Osteocyte (in vitro differentiated cells): ENCODE measurements around the gene NCBP2. TPM values are rescaled to one million over a fixed set of nuclear protein-coding genes. Genes with fewer than 3 reads are reported as not detected.

ENCODE experiments used
- DNase-seq: peaks from one replicate; pipeline ENCODE4 v3.0.0; 2021; ENCODE audit warnings: mixed read lengths; ENCODE audit not compliant: unreplicated experiment; ENCODE audit errors: extremely low spot score
- H3K27ac Mint-ChIP-seq: one replicate; pipeline ENCODE4 v1.8.0; 2021; ENCODE audit warnings: mild to moderate bottlenecking, mixed read lengths; ENCODE audit not compliant: unreplicated experiment
- H3K27me3 Mint-ChIP-seq: one replicate; pipeline ENCODE4 v1.8.0; 2021; ENCODE audit warnings: mixed read lengths; ENCODE audit not compliant: unreplicated experiment
- H3K36me3 Mint-ChIP-seq: one replicate; pipeline ENCODE4 v1.8.0; 2021; ENCODE audit warnings: mixed read lengths; ENCODE audit not compliant: unreplicated experiment
- H3K4me1 Mint-ChIP-seq: one replicate; pipeline ENCODE4 v1.8.0; 2021; ENCODE audit warnings: mixed read lengths; ENCODE audit not compliant: unreplicated experiment
- H3K4me3 Mint-ChIP-seq: one replicate; pipeline ENCODE4 v1.8.0; 2021; ENCODE audit warnings: mild to moderate bottlenecking, moderate library complexity, mixed read lengths; ENCODE audit not compliant: unreplicated experiment
- H3K9me3 Mint-ChIP-seq: one replicate; pipeline ENCODE4 v1.8.0; 2021; ENCODE audit warnings: mixed read lengths; ENCODE audit not compliant: unreplicated experiment
- total RNA-seq: library from RNA; stranded (reverse); gene quantifications from 2 replicates; pipeline ENCODE4 v1.2.1, GENCODE V29; 2021
- TF ChIP-seq, protein P1 (sequence below): fragments of 200-600 bp; sonication (generic); IDR thresholded peaks from 2 replicates; pipeline ENCODE4 v1.5.0; 2021; ENCODE audit warnings: antibody characterized with exemption, mild to moderate bottlenecking, moderate library complexity

NCBP2 gene
- total RNA-seq, 1 donor from 2014 or later = 59.5 TPM

DNA sequence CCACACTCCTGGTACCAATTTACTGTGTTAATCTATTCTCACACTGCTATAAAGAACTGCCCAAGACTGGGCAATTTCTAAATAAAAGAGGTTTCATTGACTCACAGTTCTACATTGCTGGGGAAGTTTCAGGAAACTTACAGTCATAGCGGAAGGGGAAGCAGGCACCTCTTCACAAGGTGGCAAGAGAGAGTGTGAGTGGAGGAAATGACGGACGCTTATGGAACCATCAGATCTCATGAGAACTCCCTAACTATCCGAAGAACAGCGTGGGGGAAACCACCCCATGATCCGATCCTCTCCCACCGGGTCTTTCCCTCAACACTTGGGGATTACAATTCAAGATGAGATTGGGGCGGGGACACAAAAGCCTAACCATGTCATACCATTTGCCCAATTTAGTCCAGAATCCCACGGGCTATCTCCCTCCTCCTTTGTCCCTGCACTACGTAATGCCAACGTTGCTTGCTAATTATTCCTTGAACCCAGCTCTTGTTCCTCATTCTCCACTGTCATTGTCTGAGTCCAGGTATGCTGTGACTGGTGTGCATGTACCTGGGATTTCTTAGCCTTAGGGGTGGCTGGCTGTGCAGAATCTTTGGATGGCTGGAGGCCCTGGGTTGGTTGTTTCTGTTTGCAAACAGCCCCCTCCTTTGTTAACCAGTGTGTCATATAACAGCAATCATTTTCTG is 22.9 kb upstream of the NCBP2 start:
- H3K27me3 Mint-ChIP-seq = no peaks in the 10 kb centered on the region
- H3K4me3 Mint-ChIP-seq = no peak overlapping the region
- peaks cover 10% of the 10 kb centered on the region for H3K4me1 Mint-ChIP-seq
- H3K9me3 Mint-ChIP-seq = no peaks in the 10 kb centered on the region
- H3K27ac Mint-ChIP-seq = no peak overlapping the region
- TF ChIP-seq, protein P1, sequence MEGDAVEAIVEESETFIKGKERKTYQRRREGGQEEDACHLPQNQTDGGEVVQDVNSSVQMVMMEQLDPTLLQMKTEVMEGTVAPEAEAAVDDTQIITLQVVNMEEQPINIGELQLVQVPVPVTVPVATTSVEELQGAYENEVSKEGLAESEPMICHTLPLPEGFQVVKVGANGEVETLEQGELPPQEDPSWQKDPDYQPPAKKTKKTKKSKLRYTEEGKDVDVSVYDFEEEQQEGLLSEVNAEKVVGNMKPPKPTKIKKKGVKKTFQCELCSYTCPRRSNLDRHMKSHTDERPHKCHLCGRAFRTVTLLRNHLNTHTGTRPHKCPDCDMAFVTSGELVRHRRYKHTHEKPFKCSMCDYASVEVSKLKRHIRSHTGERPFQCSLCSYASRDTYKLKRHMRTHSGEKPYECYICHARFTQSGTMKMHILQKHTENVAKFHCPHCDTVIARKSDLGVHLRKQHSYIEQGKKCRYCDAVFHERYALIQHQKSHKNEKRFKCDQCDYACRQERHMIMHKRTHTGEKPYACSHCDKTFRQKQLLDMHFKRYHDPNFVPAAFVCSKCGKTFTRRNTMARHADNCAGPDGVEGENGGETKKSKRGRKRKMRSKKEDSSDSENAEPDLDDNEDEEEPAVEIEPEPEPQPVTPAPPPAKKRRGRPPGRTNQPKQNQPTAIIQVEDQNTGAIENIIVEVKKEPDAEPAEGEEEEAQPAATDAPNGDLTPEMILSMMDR = no peak
- peaks cover 4% of the 10 kb centered on the region for H3K36me3 Mint-ChIP-seq
- DNase-seq = no peak

DNA sequence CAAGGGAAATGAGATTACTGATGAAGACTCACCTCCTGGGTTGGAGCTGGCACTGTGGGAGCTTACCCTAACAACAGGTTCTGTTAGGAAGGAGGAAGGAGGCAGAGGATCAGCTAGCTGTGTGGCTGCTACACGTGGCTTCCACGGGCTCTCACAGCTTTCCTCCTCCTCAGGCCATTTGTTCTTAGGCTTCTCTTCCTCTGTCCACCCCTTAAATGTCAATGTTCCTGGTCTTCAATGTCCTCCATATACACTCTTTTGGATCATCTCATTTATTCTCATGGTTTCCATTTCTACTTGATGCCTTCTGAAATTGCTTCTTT is 21.3 kb upstream of the NCBP2 start:
- Mint-ChIP-seq H3K27me3 (no peaks in the 10 kb centered on the region), H3K4me3 (no peak overlapping the region), H3K9me3 (no peaks in the 10 kb centered on the region), H3K4me1 (peaks cover 8% of the 10 kb centered on the region), H3K36me3 (peaks cover 6% of the 10 kb centered on the region), H3K27ac (no peak overlapping the region)
- no peak for DNase-seq
- TF ChIP-seq, protein P1 = no peak

DNA sequence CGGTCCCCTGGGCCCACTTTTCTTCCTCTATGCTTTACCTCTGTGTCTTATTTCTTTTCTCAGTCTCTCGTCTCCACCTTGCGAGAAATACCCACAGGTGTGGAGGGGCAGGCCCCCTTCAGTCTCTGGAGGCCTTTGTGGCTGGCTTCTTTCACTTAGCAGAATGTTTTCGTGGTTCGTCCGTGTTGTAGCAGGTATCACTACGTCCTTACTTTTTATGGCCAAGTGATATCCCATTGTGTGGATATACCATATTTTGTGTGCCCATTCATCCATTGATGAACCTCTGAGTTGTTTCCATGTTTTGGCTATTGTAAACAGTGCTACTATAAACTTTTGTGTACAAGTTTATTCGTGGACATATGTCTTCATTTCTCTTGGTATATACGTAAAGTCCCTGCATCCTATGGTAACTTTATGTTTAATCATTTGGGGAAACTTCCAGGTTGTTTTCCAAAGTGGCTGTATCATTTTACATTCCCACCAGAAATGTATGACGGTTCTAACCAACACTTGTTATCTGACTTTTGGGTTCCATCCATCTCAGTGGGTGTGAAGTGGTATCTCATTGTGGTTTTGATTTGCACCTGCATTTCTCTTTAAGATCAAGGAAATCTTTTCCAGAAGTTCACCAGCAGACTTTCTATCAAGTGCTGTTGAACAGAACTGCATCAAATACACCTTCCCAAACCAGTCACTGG is 20.8 kb upstream of the NCBP2 start:
- H3K27ac Mint-ChIP-seq = no peak overlapping the region
- H3K4me1 Mint-ChIP-seq = peaks cover 6% of the 10 kb centered on the region
- TF ChIP-seq, protein P1 = no peak
- no peak overlapping the region for H3K4me3 Mint-ChIP-seq
- peaks cover 6% of the 10 kb centered on the region for H3K36me3 Mint-ChIP-seq
- no peaks in the 10 kb centered on the region for H3K9me3 Mint-ChIP-seq
- H3K27me3 Mint-ChIP-seq = no peaks in the 10 kb centered on the region
- DNase-seq = no peak

DNA sequence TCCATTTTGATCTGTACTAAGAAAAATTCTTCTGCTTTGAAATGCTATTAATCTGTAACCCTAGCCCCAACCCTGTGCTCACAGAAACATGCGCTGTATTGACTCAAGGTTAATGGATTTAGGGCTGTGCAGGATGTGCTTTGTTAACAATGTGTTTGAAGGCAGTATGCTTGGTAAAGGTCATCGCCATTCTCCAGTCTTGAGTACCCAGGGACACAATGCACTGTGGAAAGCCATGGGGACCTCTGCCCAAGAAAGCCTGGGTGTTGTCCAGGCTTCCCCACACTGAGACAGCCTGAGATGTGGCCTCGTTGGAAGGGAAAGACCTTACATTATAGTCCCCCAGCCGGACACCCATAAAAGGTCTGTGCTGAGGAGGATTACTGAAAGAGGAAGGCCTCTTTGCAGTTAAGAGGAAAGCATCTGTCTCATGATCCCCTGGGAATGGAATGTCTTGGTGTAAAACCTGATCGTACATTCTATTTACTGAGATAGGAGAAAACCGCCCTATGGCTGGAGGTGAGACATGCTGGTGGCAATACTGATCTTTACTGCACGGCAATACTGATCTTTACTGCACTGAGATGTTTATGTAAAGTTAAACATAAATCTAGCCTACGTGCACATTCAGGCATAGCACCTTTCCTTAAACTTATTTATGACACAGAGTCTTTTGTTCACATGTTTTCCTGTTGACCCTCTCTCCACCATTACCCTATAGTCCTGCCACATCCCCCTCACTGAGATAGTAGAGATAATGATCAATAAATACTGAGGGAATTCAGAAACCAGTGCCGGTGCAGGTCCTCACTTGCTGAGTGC is 20.0 kb upstream of the NCBP2 start:
- TF ChIP-seq, protein P1 = no peak
- peaks cover 6% of the 10 kb centered on the region for H3K36me3 Mint-ChIP-seq
- H3K27me3 Mint-ChIP-seq = no peaks in the 10 kb centered on the region
- no peaks in the 10 kb centered on the region for H3K4me1 Mint-ChIP-seq
- H3K27ac Mint-ChIP-seq = no peak overlapping the region
- H3K4me3 Mint-ChIP-seq = no peak overlapping the region
- DNase-seq = no peak
- no peaks in the 10 kb centered on the region for H3K9me3 Mint-ChIP-seq

DNA sequence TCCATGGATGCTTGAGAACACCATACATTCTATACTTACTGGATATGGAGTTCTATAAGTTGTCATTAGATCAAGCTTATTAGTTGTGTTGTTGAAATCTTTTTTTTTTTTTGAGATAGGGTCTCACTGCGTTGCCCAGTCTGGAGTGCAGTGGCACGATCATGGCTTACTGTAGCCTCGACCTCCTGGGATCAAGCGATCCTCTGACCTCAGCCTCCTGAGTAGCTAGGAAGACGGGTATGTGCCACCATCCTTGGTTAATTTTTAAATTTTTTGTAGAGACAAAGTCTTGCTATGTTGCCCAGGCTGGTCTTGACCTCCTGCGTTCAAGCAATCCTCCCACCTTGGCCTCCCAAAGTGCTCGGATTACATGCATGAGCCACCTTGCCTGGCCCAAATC is 12.5 kb upstream of the NCBP2 start:
- TF ChIP-seq, protein P1 = no peak
- no peak for DNase-seq
- Mint-ChIP-seq H3K27me3 (no peaks in the 10 kb centered on the region), H3K4me1 (no peaks in the 10 kb centered on the region), H3K27ac (no peak overlapping the region), H3K9me3 (no peaks in the 10 kb centered on the region), H3K36me3 (peaks cover 2% of the 10 kb centered on the region), H3K4me3 (no peak overlapping the region)
